HCT116 (cell line): Measurements from ENCODE around the gene TXNDC16. TPM values are rescaled to one million over a fixed set of nuclear protein-coding genes. Genes with fewer than 3 reads are reported as not detected.

ENCODE experiments used
- ATAC-seq: fragments of 200-7000 bp; cut with Tn5 transposase; 2 replicates; pipeline ENCODE4 v1.9.1; 2020; ENCODE audit warnings: mild to moderate bottlenecking, moderate library complexity
- BruUV-seq: library from RNA; stranded (reverse); fragments of 400-500 nt; replicated peaks from 2 replicates; lab custom pipeline; 2021; lab: Mats Ljungman, UMichigan
- CTCF ChIA-PET: fragments of 300-600 bp; sonication (Branson Sonifier 250); formaldehyde crosslinking; loops from one replicate; lab custom pipeline; 2021; ENCODE audit warnings: antibody characterized with exemption; lab: Charles Lee
- POLR2A ChIA-PET: fragments of 300-600, 350-600 bp; sonication (Branson Sonifier 250); formaldehyde crosslinking; loops from one replicate; lab custom pipeline; 2021; ENCODE audit warnings: antibody characterized with exemption; lab: Charles Lee
- RAD21 ChIA-PET, 2 experiments: fragments of 300-600 bp; sonication (Branson Sonifier 250); formaldehyde crosslinking; loops; one replicate each; lab custom pipeline; 2023; ENCODE audit warnings: low total read pairs in 2 of 2; ENCODE audit not compliant: uncharacterized antibody in 2 of 2, unreplicated experiment in 2 of 2, low non-redundant PET in 1 of 2; lab: Charles Lee
- DNase-seq: peaks from one replicate; pipeline ENCODE4 v3.0.0-alpha.2; 2010; ENCODE audit warnings: low read depth, low spot score
- H2AFZ ChIP-seq: fragments of 200-600 bp; shearing (Covaris generic), sonication (generic); 2 replicates; pipeline ENCODE4 v1.6.1; 2017; ENCODE audit warnings: low read depth, mixed run types, mixed read lengths, antibody characterized with exemption, low read length; ENCODE audit not compliant: poor library complexity, severe bottlenecking
- H3K27ac ChIP-seq: 2 replicates; pipeline ENCODE4 v1.5.1; 2012; ENCODE audit warnings: low read depth, low read length
- H3K27me3 ChIP-seq: fragments of 200-600 bp; sonication (generic); 2 replicates; pipeline ENCODE4 v1.6.1; 2016; ENCODE audit warnings: mixed run types, low read length, mixed read lengths; ENCODE audit not compliant: insufficient read depth
- H3K36me3 ChIP-seq, 2 experiments: fragments of 200-500 bp in 1 of 2; fragments of 200-600 bp in 1 of 2; sonication (Bioruptor generic) in 1 of 2; sonication (generic) in 1 of 2; 2 replicates each; pipeline versions ENCODE4 v1.5.1 to v1.6.1; 2014 to 2016; ENCODE audit warnings: low read length in 2 of 2, inconsistent platforms in 1 of 2, mixed read lengths in 1 of 2, mixed run types in 1 of 2; ENCODE audit not compliant: insufficient read depth in 2 of 2, control insufficient read depth in 1 of 2
- H3K4me1 ChIP-seq, 2 experiments: fragments of 200-600 bp in 1 of 2; sonication (generic) in 1 of 2; 2 replicates each; pipeline versions ENCODE4 v1.5.1 to v1.6.1; 2012 to 2017; ENCODE audit warnings: low read length in 2 of 2, inconsistent platforms in 1 of 2, mild to moderate bottlenecking in 1 of 2, mixed read lengths in 1 of 2, mixed run types in 1 of 2, moderate library complexity in 1 of 2; ENCODE audit not compliant: insufficient read depth in 2 of 2, control insufficient read depth in 1 of 2
- H3K4me2 ChIP-seq: fragments of 200-600 bp; sonication (generic); 2 replicates; pipeline ENCODE4 v1.6.1; 2017; ENCODE audit warnings: mixed run types, low read length, mixed read lengths
- H3K4me3 ChIP-seq, 2 experiments: fragments of 200-600 bp in 1 of 2; sonication (generic) in 1 of 2; replicated peaks in 1 of 2; 2 replicates each; pipeline ENCODE4 v1.5.1; 2011 to 2016; ENCODE audit warnings: low read length in 2 of 2, control low read depth in 1 of 2, low read depth in 1 of 2, mild to moderate bottlenecking in 1 of 2, mixed read lengths in 1 of 2, mixed run types in 1 of 2
- H3K79me2 ChIP-seq: fragments of 200-600 bp; sonication (generic); 2 replicates; pipeline ENCODE4 v1.6.1; 2017; ENCODE audit warnings: mild to moderate bottlenecking, mixed run types, low read length, moderate library complexity, mixed read lengths; ENCODE audit not compliant: insufficient read depth
- H3K9ac ChIP-seq: fragments of 200-600 bp; sonication (generic); 2 replicates; pipeline ENCODE4 v1.6.1; 2016; ENCODE audit warnings: low read length, mixed read lengths
- H3K9me2 ChIP-seq: fragments of 200-600 bp; sonication (generic), shearing (Covaris generic); 2 replicates; pipeline ENCODE4 v1.6.1; 2017; ENCODE audit warnings: mixed run types, mild to moderate bottlenecking, moderate library complexity; ENCODE audit not compliant: insufficient read depth
- H3K9me3 ChIP-seq, 2 experiments: fragments of 200-500 bp in 1 of 2; fragments of 200-600 bp in 1 of 2; sonication (Bioruptor generic) in 1 of 2; sonication (generic) in 1 of 2; 2 replicates each; pipeline ENCODE4 v1.6.1; 2014 to 2017; ENCODE audit warnings: low read length in 2 of 2, mixed read lengths in 2 of 2, inconsistent platforms in 1 of 2, low read depth in 1 of 2, mild to moderate bottlenecking in 1 of 2, mixed run types in 1 of 2, moderate library complexity in 1 of 2; ENCODE audit not compliant: control insufficient read depth in 1 of 2, insufficient read depth in 1 of 2
- H4K20me1 ChIP-seq: fragments of 200-600 bp; sonication (generic), shearing (Covaris generic); 2 replicates; pipeline ENCODE4 v1.6.1; 2017; ENCODE audit warnings: mixed run types, mild to moderate bottlenecking, moderate library complexity; ENCODE audit not compliant: insufficient read depth
- CBX3 ChIP-seq: IDR thresholded peaks from 2 replicates; pipeline ENCODE4 v1.6.1; 2012; ENCODE audit warnings: low read depth
- CTCF ChIP-seq, 3 experiments: fragments of 200-600 bp in 1 of 3; sonication (generic) in 1 of 3; IDR thresholded peaks in 2 of 3; conservative IDR thresholded peaks in 1 of 3; 2 replicates each; pipeline ENCODE4 v1.5.1; 2012 to 2017; ENCODE audit warnings: low read depth in 2 of 3, low read length in 2 of 3, antibody characterized with exemption in 1 of 3, borderline replicate concordance in 1 of 3, control low read depth in 1 of 3, mild to moderate bottlenecking in 1 of 3, mixed read lengths in 1 of 3, mixed run types in 1 of 3, moderate library complexity in 1 of 3; ENCODE audit not compliant: insufficient read depth in 1 of 3
- FOSL1 ChIP-seq: IDR thresholded peaks from 2 replicates; pipeline ENCODE4 v1.6.1; 2012; ENCODE audit warnings: low read depth
- POLR2A ChIP-seq: IDR thresholded peaks from 2 replicates; pipeline ENCODE4 v1.7.0; 2011; ENCODE audit warnings: borderline replicate concordance; ENCODE audit not compliant: insufficient read depth, insufficient read length; ENCODE audit errors: extremely low read depth
- POLR2AphosphoS5 ChIP-seq: IDR thresholded peaks from 2 replicates; pipeline ENCODE4 v1.6.1; 2011; ENCODE audit warnings: mild to moderate bottlenecking, low read depth, low read length, moderate library complexity
- RAD21 ChIP-seq: IDR thresholded peaks from 2 replicates; pipeline ENCODE4 v1.6.1; 2012; ENCODE audit warnings: low read depth, mild to moderate bottlenecking
- SP1 ChIP-seq: IDR thresholded peaks from 2 replicates; pipeline ENCODE4 v1.6.1; 2012; ENCODE audit warnings: low read depth
- SRF ChIP-seq: IDR thresholded peaks from 2 replicates; pipeline ENCODE4 v1.6.1; 2012; ENCODE audit warnings: low read depth
- ZBTB33 ChIP-seq: IDR thresholded peaks from 2 replicates; pipeline ENCODE4 v1.6.1; 2011; ENCODE audit warnings: mild to moderate bottlenecking, low read length, moderate library complexity; ENCODE audit not compliant: insufficient replicate concordance; ENCODE audit errors: extremely low read depth
- intact Hi-C: fragments of 100-400 bp; cut with micrococcal nuclease; formaldehyde crosslinking; loops from 2 replicates; pipeline ENCODE4 v1.10.0; 2022
- total RNA-seq: library from RNA; stranded (reverse); gene quantifications from one replicate; pipeline ENCODE4 v1.2.1, GENCODE V29; 2021; ENCODE audit not compliant: unreplicated experiment

The TXNDC16 gene
- total RNA-seq, 1 experiment from 2014 or later: 2.7 TPM

GRCh38 chr14:52596861-52597260 is 44.6 kb upstream of the TXNDC16 start:
- H3K27ac ChIP-seq: no peak overlapping the region
- H4K20me1 ChIP-seq: no peaks in the 10 kb centered on the region
- no peak for ATAC-seq
- no peak for TF ChIP-seq POLR2AphosphoS5
- no peak for TF ChIP-seq SRF
- H3K9me2 ChIP-seq: no peaks in the 10 kb centered on the region
- H2AFZ ChIP-seq: no peak overlapping the region
- no peaks in the 10 kb centered on the region for H3K27me3 ChIP-seq
- H3K4me3 ChIP-seq: no peak overlapping the region
- H3K9ac ChIP-seq: no peak overlapping the region
- H3K79me2 ChIP-seq: no peaks in the 10 kb centered on the region
- no peaks in the 10 kb centered on the region for H3K36me3 ChIP-seq
- ChIA-PET CTCF (no interaction called here), RAD21 (no interaction called here), POLR2A (no interaction called here)
- DNase-seq: no peak
- no TSS peak for BruUV-seq
- intact Hi-C loops: no loop called here
- H3K4me1 ChIP-seq: peaks cover 0 to 4% of the 10 kb centered on the region in 2 experiments; a peak in 1 of 4 replicates
- H3K9me3 ChIP-seq: no peaks in the 10 kb centered on the region
- H3K4me2 ChIP-seq: no peak overlapping the region

GRCh38 chr14:52596320-52596719 is 44.0 kb upstream of the TXNDC16 start:
- H3K9me2 ChIP-seq: no peaks in the 10 kb centered on the region
- BruUV-seq: no TSS peak
- H3K27me3 ChIP-seq: no peaks in the 10 kb centered on the region
- DNase-seq (no peak), ATAC-seq (no peak)
- intact Hi-C loops: no loop called here
- no peak overlapping the region for H3K4me2 ChIP-seq
- no peaks in the 10 kb centered on the region for H4K20me1 ChIP-seq
- H3K4me1 ChIP-seq: peaks cover 0 to 4% of the 10 kb centered on the region in 2 experiments; a peak in 1 of 4 replicates
- H3K27ac ChIP-seq: no peak overlapping the region
- POLR2A ChIA-PET: no interaction called here
- H3K36me3 ChIP-seq: no peaks in the 10 kb centered on the region
- CTCF ChIA-PET: no interaction called here
- H3K9me3 ChIP-seq: no peaks in the 10 kb centered on the region
- no peak overlapping the region for H2AFZ ChIP-seq
- TF ChIP-seq POLR2AphosphoS5: no peak
- TF ChIP-seq CBX3: no peak
- TF ChIP-seq FOSL1: no peak
- TF ChIP-seq SP1: no peak
- TF ChIP-seq CTCF (IDR thresholded peaks at IDR 0.05 in 2 of 3, conservative IDR thresholded peaks at IDR 0.05 in 1 of 3; ENCODE audit: borderline replicate concordance in 1 of 3, insufficient read depth in 1 of 3, low read depth in 2 of 3, low read length in 2 of 3): no peak
- TF ChIP-seq POLR2A: no peak
- TF ChIP-seq ZBTB33: no peak
- no peak for TF ChIP-seq RAD21
- RAD21 ChIA-PET: no interaction called here
- no peak overlapping the region for H3K4me3 ChIP-seq
- H3K9ac ChIP-seq: no peak overlapping the region
- H3K79me2 ChIP-seq: no peaks in the 10 kb centered on the region
